GM19372 (cell line): ENCODE measurements around the gene APOBEC3F.
"Not testable (repeated sequence)": the region's sequence is repeated elsewhere in the genome, so short reads cannot be mapped to it uniquely, and the experiment has no call there.

ENCODE experiments used
- ATAC-seq: cut with Tn5 transposase; IDR thresholded peaks from one replicate; pipeline ENCODE4 v1.9.1; 2021; ENCODE audit warnings: mild to moderate bottlenecking, low read depth, moderate library complexity; ENCODE audit not compliant: unreplicated experiment

Gene APOBEC3F

DNA sequence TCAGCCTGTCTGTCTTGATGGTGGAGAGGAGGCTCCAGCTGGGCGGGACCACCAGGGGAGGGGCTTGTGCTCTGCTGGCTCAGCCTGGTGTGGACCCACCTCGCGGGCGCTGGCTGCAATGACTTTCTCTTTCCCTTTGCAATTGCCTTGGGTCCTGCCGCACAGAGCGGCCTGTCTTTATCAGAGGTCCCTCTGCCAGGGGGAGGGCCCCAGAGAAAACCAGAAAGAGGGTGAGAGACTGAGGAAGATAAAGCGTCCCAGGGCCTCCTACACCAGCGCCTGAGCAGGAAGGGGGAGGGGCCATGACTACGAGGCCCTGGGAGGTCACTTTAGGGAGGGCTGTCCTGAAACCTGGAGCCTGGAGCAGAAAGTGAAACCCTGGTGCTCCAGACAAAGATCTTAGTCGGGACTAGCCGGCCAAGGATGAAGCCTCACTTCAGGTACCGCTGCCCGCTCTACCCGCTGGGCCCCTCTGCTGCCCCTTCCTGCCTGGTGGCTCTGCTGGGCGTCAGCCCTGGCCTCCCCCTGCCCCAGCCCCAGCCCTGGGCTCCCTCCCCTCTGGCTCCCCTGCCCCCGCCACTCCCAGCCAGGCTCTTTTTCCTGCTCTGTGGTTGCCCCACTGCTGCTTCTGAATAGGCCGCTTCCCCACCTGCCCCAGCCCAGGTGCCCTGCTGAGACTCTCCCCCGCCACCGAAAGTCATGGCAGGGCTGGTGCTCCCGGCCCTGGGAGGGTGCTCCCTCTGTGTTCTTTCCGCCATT is at the start of gene APOBEC3F:
APOBEC3F (plus strand) TSS at position 327 of the 759 bp plus-strand sequence; CDS start at position 424, 97 bp downstream.
- ATAC-seq: peak; percentile 95

DNA sequence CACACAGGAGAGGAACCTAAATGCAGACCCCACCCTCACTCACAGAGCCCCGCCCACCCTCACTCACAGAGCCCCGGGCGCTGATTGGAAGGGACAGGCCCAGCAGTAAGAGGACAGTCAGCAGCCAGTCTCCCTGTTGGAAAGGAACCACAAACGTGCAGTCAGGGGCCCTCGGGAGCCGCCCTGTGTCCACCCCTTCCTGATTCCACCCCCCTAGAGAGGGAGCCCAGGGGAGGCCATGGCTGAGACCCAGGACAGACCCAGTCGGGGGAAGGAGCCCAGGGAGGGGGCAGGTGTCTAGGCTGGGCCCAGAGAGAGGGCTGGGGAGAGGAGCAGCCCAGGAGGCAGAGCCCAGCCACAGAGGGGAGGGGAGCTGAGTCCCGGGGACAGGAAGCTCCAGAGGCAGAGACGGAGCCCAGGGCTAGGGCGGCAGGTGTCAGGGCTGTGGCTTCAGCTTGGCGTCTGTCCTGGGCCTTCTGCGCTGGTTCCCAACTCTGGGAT is 47.7 kb upstream of the APOBEC3F start:
- not testable (repeated sequence) for ATAC-seq

DNA sequence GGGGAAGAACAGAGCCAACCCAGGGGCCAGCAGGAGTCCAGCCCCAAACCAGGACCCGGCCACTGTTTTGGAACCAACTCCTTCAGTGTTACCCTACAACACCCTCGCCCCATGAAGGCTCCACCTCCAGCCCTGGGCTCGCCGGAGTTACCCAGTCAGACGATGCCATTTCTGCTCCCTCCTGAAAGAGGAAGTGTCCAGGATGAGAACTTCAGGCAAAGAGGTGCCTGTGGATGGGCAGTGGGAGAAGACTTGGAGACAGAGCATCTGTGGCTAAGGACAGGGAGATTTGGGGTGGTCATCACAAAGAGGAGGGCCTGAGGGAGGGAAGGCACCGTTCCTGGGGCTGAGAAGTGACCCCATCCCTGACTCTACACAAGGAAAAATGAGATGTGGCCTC is 44.6 kb upstream of the APOBEC3F start:
- no peak for ATAC-seq

DNA sequence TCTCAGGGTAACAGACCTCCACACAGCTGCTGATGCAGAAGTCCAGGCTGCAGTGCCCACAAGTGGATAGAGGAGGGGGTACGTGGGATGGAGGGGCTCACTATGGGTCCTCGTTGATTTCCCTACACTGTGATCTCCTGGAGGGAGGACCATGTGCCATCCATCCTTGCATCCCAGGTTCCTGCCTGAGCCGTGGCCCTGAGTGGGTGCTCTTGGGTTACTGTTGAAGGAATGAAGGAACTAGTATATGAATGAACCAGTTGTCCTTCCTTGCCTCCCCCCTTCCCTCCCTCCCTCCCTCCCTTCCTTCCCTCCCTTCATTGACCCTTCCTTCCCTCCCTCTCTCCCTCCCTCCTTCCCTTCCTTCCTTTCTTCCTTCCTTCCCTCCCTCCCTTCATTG is 43.1 kb upstream of the APOBEC3F start:
- ATAC-seq: no peak

DNA sequence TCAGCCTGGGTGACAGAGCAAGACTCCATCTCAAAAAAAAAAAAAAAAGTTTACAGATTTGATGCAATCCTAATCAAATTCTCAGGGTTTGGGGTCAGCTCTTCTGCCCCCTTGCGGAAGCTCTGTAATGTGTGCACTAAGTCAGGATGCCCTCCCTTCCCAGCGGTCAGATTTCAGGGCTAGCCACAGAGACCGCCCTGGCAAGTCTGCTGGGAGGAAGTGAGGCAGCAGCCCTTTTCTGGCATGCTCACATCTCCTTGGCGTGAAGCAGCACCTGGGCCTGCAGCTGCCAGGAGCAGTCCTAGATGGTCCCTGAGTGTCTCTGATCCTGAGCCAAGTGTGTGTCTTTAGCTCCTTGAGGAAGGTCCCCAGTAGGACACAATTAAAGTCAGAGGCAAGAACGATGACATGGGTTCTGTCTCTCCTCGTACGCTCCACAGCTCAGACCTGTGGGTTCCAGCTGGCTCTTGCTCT is 37.5 kb upstream of the APOBEC3F start:
- no peak for ATAC-seq

DNA sequence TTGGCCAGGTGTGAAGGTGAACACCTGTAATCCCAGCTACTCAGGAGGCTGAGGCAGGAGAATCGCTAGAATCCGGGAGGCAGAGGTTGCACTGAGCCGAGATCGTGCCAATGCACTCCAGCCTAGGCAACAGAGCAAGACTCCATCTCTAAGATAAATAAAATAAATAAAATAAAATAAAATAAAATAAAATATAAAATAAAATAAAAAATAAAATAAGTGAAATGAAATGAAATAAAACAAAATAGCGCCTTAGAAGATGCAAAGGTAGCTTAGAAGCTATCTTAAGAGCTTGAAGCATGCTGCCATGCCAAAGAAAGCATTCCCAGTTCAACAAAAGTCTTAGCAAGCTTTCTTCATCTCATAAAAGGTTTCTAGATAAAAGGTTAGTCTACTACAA is 33.5 kb upstream of the APOBEC3F start:
- no peak for ATAC-seq

DNA sequence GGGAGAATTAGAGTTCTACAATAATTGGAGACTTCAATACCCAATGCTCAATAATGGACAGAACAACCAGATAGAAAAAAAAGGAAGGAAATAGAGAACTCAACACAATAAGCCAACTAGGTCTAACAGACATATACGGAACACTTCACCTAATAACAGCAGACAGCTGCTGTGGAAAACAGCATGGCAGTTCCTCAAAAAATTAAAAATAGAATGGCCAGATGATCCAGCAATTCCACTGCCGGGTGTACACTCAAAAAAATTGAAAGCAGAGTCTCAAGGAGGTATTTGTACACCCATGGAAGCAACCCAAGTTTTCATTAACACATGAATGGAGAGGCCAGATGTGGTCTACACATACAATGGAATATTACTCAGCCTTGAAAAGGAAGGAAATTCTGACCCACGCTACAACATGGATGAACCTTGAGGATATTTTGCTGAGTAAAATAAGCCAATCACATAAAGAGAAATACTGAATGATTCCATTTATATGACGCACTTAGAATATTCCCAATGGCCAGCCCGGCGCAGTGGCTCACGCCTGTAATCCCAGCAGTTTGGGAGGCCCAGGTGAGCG is 32.3 kb upstream of the APOBEC3F start:
- ATAC-seq: not testable (repeated sequence)

DNA sequence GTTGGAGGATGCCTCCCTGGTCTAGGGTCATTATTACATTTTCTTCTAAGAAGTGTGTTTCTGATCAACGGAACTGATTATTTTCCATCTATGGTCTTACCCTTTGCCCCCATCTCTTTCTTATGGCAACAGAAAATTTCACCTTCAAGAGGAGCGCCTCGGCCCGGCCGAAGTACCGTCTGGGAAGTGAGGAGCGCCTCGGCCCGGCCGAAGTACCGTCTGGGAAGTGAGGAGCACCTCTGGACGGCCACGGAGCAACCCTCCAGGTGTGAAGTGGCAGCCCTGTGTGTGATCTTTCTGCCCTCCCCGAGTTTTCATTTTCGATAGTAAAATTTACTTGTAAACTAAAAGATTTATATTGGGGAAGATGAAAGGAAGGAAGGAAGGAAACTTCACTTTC is 29.7 kb upstream of the APOBEC3F start:
- ATAC-seq: no peak

DNA sequence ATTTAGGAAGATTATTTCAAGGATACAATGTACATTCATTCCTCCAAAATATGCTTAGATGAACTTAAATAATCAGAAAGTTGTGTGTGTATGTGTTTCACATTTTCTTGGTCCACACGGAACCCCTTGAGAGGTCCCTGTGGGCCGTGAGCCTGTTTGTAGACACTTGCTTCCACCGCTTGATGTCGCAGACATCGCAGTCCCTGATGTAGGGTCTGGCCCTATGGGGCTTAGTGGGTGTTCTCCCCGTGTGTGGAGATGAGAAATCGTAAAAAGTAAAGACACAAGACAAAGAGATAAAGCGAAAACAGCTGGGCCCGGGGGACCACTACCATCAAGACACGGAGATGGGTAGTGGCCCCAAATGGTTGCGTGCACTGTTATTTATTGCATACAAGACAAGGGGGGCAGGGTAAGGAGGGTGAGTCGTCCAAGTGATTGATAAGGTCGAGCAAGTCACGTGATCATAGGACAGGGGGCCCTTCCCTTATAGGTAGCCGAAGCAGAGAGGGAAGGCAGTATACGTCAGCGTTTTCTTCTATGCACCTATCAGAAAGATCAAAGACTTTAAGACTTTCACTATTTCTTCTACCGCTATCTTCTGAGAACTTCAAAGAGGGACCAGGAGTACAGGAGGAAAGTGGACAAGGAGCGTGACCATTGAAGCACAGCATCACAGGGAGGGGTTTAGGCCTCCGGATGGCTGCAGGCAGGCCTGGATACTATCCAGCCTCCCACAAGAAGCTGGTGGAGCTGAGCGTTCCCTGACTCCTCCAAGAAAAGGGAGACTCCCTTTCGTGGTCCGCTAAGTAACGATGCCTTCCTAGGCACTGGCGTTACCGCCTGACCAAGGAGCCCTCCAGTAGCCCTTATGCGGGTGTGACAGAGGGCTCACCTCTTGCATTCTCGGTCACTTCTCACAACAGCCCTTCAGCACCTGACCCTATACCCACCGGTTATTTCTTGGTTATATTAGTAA is 27.8 kb upstream of the APOBEC3F start:
- no peak for ATAC-seq

DNA sequence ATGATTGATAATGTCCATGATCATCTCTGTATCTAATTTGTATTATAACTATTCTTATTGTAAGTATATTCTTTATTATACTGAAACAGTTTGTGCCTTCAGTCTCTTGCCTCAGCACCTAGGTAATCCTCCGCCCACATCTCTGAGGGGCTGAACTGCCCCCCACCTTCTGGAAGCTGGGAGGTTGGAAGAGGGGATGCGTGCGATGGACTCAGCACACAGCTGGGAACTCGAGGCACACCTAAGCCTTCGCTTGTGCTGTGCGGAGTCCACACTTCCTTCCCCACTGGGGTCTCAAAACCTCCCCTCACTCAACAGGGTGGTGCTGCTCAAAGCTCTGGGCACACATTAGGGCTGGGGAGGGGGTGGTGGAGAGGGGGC is 27.1 kb upstream of the APOBEC3F start:
- peak; percentile 19 for ATAC-seq

DNA sequence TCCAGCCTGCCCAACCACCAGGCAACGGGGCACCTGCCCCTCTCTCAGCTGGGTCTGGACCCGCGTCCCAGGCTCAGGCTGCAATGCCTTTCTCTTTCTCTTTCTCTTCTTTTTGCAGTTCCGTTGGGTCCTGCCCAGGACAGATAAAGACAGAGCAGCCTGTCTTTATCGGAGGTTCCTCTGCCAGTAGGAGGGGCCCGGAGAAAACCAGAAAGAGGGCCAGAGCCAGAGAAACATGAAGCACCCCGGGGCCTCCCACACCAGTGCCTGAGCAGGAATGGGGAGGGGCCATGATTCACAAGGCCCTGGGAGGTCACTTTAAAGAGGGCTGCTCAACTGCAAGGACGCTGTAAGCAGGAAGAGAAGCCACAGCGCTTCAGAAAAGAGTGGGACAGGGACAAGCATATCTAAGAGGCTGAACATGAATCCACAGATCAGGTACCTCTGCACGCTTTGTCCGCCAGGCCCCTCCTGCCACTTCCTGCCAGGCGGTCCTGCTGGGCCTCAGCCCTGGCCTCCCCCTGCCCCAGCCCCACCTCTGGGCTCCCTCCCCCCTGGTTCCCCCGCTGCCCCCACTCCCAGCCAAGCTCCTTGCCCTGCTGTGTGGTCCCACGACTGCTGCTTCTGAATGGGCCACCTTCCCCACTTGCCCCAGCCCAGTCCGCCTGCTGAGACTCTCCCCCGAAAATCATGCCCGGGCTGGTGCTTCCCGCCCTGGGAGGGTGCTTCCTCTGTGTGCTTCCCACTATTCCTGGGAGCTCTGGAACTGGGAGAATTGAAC is 26.5 kb upstream of the APOBEC3F start, which contains the start of gene APOBEC3C:
APOBEC3C (plus strand) TSS at position 316 of the 781 bp plus-strand sequence; CDS start at position 422, 106 bp downstream.
- ATAC-seq: peak; percentile 79

DNA sequence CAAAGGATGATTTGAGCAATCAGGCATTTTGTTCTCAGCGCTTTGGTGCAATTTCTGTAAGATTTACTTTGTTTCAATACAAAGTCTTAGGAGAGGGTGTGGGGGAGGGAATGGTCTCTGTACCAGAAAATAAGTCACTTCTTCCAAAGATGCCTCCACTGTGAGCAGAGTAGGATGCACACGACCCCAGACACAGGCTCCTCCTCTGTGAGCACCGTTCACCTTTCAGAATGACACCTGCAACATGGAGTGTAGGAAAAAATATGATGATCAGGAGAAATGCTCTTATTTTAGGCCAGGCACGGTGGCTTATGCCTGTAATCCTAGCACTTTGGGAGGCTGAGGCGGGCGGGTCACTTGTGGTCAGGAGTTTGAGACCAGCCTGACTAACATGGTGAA is 25.9 kb upstream of the APOBEC3F start:
- ATAC-seq: not testable (repeated sequence)

DNA sequence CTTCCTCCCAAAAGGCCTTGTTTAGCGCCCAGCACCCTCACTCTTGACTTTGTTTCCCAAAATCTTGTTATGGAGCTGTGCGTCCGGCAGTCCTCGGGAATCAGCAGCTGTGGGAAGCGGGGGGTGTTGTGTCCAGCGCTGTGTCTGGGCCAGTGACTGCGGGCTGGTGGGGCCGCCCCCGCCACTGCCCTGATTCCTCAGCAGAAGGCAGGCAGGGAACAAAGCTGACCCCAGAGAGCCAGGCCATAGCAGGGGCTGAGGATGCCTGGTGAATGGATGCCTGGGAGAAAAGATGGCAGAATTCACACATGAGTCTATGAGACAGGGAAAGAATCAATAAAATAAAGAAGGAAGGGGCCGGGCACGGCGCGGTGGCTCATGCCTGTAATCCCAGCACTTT is 24.1 kb upstream of the APOBEC3F start:
- no peak for ATAC-seq

DNA sequence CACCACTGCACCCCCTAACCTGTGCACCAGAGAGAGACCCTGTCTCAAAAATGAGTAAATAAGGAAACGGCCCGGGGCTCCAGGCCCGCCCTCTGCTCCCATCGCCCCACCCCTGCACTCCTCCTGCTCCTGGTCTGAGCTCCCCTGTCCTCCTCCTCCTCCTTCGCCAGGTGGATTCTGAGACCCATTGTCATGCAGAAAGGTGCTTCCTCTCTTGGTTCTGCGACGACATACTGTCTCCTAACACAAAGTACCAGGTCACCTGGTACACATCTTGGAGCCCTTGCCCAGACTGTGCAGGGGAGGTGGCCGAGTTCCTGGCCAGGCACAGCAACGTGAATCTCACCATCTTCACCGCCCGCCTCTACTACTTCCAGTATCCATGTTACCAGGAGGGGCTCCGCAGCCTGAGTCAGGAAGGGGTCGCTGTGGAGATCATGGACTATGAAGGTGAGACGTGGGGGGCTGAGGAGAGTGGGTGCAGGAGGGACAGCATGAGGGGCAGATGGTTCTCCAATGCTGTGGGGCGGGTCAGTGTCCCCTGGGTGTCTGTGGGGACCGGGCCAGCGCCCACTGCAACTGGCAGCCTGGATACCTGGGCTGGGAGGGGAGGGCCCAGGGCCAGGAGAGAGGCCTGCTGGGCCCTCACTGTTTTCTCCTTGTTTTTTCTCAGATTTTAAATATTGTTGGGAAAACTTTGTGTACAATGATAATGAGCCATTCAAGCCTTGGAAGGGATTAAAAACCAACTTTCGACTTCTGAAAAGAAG is 22.9 kb upstream of the APOBEC3F start:
- no peak for ATAC-seq

DNA sequence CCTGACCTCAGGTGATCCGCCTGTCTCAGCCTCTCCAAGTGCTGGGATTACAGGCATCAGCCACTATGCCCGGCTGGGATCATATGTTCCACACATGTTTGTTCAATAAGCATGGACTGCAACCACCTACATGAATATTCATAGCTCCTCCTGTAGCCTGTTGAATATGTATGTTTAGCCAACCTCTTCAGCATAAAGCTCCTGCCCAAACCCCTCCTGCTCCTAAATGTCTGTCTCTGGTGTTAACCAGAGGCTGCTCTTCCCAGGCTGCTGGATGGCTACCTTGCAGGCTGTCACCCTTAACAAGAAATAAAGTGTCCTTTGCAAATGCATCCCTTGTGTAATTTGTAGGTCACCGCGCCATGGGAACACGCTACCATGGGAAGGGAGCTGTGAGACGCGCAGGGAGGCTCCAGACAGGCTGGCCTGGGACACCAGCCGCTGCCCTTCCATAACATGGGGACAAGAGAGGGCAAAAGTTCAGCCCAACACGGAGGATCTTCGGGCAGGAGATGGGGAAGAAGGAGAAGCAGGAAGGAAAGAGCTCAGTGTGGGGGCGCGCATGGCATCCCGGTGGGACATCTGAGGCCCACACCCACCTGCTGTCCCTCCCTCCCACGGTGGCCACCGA is 20.5 kb upstream of the APOBEC3F start:
- not testable (repeated sequence) for ATAC-seq

DNA sequence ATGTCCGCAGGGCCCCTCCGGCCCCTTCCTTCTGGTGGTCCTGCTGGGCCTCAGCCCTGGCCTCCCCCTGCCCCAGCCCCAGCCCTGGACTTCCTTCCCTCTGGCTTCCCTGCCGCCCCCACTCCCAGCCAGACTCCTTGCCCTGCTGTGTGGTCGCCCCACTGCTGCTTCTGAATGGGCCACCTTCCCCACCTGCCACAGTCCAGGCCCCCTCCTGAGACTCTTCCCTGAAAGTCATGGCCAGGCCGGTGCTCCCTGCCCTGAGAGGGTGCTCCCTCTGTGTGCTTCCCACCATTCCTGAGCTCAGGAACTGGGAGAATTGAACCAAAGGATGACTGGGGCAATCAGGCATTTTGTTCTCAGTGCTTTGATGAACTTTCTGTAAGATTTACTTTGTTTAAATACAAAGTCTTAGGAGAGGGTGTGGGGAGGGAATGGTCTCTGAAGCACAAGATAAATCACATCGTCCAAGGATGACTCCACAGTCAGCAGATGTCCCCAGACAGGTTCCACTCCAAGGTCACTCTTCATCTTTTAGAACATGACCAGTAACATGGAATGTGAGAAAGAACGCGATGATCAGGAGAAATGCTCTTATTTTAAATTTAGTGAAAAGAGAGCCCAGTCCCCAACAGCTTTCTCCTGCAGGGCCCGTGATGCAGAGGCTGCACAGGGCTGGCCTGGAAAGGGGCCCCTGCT is 19.0 kb upstream of the APOBEC3F start:
- ATAC-seq: no peak

DNA sequence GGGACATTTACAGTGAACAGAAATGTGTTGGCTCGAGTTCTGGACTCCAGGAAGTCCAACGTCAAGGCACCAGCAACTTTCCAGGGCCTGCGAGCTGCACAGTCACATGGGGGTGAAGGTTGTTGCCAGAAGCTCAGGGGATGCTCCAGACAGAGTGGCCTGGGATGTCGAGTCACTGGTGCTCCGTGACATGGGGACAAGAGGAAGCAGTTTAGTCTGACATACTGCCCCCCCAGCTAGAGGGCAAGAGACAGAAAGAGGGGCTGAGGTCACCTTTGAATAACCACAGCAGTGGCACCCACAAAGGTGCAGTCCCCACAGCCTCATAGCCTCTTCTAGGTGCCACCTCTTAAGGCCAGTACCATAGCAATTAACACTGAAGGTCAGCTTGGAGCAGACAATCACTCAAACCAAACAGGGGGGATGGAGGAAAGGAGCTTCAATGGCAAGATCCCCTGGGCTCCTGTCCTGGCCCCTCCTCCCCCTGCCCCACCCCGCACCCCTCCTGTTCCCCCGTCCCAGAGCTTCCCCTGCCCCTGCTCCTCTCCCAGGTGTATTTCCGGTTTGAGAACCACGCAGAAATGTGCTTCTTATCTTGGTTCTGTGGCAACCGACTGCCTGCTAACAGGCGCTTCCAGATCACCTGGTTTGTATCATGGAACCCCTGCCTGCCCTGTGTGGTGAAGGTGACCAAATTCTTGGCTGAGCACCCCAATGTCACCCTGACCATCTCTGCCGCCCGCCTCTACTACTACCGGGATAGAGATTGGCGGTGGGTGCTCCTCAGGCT is 15.9 kb upstream of the APOBEC3F start:
- no peak for ATAC-seq
